CD4-positive, alpha-beta T cell treated with Interleukin-10 for 1 hour (primary cell): ENCODE measurements around the gene SOD3.

ENCODE experiments used
- DNase-seq: peaks from one replicate; pipeline ENCODE4 v3.0.0-alpha.2; 2020

Gene SOD3

GRCh38 chr4:24794916-24795665 lies at the start of gene SOD3:
Gene SOD3, plus strand, starts transcription at chr4:24795573. Its CDS starts 3,949 bp downstream, at chr4:24799522.
- DNase-seq: no peak

GRCh38 chr4:24747234-24747975 lies 48.0 kb upstream of the SOD3 start:
- DNase-seq: no peak

- DNase-seq: no peak
Observed at GRCh38 chr4:24748023-24748422, 47.4 kb upstream of the SOD3 start.

DNA sequence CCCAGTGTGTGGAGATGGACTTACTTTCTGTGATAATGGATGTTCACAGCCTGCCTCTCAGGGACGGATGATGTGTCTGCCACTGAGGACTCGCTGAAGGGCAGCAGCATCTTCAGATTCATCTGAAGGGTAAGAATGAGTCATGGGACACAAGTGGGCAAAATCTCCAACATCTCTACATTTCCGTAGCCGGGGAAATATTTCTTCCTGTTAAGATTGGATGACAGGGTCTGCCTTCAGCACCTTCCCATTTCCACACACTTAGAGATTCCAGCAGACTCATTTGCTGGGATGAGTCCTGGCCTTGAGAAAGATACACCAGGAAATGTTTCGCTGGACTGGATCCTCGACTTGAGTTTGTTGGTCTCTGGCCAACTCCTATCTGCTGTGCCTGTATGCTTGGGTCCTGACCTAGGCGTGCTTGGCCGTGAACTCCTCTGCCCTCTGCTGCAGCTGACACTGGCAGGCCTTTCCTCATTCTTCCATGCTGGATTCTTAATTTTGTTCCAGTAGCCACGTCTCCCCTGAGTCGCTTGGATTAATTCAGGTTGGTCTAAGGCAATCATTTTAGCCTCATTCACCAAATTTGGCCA lies 46.5 kb upstream of the SOD3 start:
- DNase-seq: no peak

DNA sequence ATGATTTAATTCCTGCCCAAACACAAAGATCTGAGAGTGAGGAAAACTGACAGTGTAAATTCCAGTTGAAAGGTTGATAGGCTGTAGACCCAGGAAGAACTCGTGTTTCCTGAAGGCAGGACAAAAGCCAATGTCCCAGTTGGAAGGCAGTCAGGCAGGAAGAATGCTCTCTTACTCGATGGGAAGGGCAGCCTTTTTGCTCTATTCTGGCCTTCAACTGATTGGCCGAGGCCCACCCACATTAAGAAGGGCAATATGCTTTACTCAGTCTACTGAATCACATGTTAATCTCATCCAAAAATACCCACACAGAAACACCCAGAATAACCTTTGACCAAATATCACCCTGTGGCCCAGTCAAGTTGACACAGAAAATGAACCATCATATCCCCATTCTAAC lies 45.3 kb upstream of the SOD3 start:
- no peak for DNase-seq

- DNase-seq: no peak
Observed at GRCh38 chr4:24751926-24752539, 43.3 kb upstream of the SOD3 start.

DNA sequence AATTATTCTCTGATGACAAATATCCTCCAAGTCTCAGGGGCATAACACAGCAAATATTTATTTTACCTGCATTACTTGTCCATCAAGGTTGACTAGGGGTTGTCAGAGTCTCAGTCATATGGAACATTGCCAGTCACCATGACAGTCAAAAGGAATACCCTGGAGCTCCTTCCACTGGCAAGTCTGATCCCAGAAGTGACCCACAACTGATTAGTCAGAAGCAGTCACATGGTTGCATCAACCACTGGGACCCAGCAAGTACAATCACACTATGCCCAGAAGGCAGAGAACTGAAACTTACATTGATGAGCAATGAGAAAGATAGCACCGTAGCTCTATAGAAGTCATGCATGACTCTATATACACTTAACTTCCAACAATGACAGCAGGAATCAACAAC lies 41.9 kb upstream of the SOD3 start:
- DNase-seq: no peak

DNA sequence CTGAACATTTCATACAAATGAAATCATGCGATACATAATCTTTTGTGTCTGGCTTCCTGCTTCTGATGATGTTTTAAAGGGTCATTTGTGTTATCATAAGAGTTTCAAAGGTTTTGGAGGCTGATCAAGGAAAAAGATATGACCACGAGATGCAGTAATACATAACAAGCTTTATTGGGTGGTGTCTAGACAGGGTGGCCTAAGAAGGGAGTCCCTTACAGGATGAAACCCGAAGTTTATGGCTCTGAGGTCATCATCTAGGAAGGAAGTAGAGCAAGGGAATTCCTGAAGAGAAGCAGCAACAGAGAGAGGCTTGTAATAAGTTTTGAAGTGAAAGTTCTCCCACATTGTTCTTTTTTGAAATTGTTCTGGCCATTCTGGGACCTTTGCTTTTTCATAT lies 40.8 kb upstream of the SOD3 start:
- no peak for DNase-seq

GRCh38 chr4:24763631-24764297 lies 31.6 kb upstream of the SOD3 start:
- no peak for DNase-seq

DNA sequence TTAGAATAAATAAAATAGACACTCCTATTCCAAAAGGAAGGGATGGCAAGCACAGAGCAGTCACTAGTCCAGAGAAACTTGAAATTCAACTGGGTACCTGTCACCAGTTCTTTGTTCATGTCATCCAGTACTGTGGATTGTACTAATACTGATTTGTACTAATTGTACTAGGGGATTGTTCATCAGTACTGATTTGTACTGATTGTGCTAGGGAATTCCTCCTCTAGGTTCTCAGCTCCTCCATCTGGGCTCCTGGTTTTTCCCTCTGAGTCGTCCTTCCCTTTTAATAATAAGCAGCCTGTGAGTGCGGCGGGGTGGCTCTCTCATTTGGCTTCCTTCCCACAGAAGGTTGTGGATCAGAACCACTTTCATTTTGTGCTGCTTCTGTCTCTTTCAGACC lies 31.0 kb upstream of the SOD3 start:
- no peak for DNase-seq

DNA sequence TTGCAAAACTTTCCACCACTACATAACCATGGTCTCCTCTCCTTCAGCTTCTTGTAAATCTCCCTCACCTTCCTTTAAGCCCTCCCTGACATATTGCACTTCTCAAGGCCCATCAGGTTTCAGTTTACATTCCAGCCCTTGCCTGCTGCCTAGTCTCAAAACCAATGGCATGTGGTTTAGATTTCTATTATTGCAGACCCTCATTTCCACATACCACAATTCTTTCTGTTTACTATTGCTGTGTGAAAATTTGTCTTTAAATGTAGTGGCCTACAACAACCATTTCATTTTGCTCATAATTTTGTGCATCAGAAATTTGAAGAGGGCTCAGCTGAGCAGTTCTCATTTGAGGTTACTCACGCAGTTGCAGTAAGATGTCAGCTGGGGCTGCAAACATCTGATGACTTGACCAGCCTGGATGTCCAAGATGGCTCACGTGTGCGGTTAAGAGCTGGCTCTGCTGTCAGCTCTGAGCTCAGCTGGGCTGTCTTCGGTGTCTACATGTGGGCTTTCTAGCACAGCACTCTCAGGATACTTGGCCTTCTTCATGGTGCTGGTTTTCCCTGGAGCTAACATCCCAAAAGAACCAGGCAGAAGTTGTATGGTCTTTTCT lies 29.9 kb upstream of the SOD3 start:
- no peak for DNase-seq

DNA sequence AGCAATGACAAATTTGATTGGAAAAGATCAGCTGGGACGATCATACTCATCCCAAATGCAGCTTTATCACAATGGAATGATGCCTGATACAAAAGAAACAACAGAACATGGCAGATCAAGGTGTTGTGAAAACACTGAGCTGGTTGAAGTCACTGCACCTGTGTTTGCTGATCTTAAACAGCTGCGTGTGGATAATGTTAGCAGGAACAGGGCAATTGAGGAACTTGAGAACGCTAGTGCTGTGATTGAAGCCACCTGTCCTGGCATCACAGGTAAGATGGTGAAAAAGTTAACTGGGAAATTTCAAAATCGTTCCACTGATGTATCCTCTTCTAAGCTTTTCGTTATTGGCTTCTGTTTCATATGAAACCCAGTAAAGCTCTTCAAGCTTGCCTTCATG lies 27.4 kb upstream of the SOD3 start:
- DNase-seq: no peak

- DNase-seq: no peak
Observed at GRCh38 chr4:24768604-24769003, 26.8 kb upstream of the SOD3 start.

- no peak for DNase-seq
Observed at GRCh38 chr4:24769571-24769970, 25.8 kb upstream of the SOD3 start.

- DNase-seq: no peak
Observed at GRCh38 chr4:24770032-24770584, 25.3 kb upstream of the SOD3 start.

- no peak for DNase-seq
Observed at GRCh38 chr4:24770667-24771066, 24.7 kb upstream of the SOD3 start.

GRCh38 chr4:24771241-24771640 lies 24.1 kb upstream of the SOD3 start:
- DNase-seq: no peak

- no peak for DNase-seq
Observed at GRCh38 chr4:24772061-24772705, 23.2 kb upstream of the SOD3 start.

DNA sequence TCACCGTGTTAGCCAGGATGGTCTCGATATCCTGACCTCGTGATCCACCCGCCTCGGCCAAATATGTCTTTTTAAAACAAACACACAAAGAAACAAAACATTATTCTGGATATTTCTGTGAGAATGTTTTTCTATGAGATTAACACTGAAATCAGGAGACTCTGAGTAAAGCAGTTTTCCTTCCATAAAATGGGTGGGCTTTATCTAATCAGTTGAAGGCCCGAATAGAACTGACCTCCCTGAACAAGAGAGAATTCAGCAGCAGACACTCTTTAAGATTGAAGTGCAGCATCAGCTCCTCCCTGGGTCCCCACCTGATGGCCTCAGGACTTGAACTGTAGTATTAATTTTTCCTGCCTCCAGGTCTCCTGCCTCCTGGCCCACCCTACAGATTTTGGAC lies 22.4 kb upstream of the SOD3 start:
- DNase-seq: no peak

- no peak for DNase-seq
Observed at GRCh38 chr4:24774452-24774851, 20.9 kb upstream of the SOD3 start.

- no peak for DNase-seq
Observed at GRCh38 chr4:24775032-24775605, 20.3 kb upstream of the SOD3 start.
